PC-3 (cell line): ENCODE results near the gene RAB30. TPM values are rescaled to one million over a fixed set of nuclear protein-coding genes. Genes with fewer than 3 reads are reported as not detected.

Experiments used
- ATAC-seq: fragments of 200-7000 bp; cut with Tn5 transposase; 2 replicates; pipeline ENCODE4 v1.9.1; 2020; ENCODE audit warnings: mild to moderate bottlenecking, moderate library complexity
- BruUV-seq: library from RNA; stranded (reverse); fragments of 400-500 nt; replicated peaks from 2 replicates; lab custom pipeline; 2021; lab: Mats Ljungman, UMichigan
- CTCF ChIA-PET: fragments of 300-600 bp; sonication (Branson Sonifier 250); formaldehyde crosslinking; loops from one replicate; lab custom pipeline; 2022; ENCODE audit warnings: antibody characterized with exemption; lab: Charles Lee
- POLR2A ChIA-PET: fragments of 300-600 bp; sonication (Branson Sonifier 250); formaldehyde crosslinking; loops from one replicate; lab custom pipeline; 2022; ENCODE audit warnings: antibody characterized with exemption; ENCODE audit not compliant: unreplicated experiment; lab: Charles Lee
- DNase-seq: peaks from one replicate; pipeline ENCODE4 v3.0.0-alpha.2; 2015
- H2AFZ ChIP-seq: fragments of 300-600 bp; sonication (generic); 2 replicates; pipeline ENCODE4 v1.6.0; 2016; ENCODE audit warnings: antibody characterized with exemption, low read length
- H3F3A ChIP-seq: fragments of 300-600 bp; sonication (generic); one replicate; pipeline ENCODE4 v1.6.0; 2017; ENCODE audit warnings: antibody characterized with exemption, low read length, control low read depth, mild to moderate bottlenecking; ENCODE audit not compliant: unreplicated experiment
- H3K27ac ChIP-seq: fragments of 300-600 bp; sonication (generic); 2 replicates; pipeline ENCODE4 v1.5.1; 2016; ENCODE audit warnings: mild to moderate bottlenecking, low read length
- H3K27me3 ChIP-seq: fragments of 300-600 bp; sonication (generic); 2 replicates; pipeline ENCODE4 v1.6.1; 2016; ENCODE audit warnings: low read length, mixed read lengths
- H3K36me3 ChIP-seq: fragments of 300-600 bp; sonication (generic); 2 replicates; pipeline ENCODE4 v1.6.1; 2016; ENCODE audit warnings: low read depth, mixed run types, low read length, mixed read lengths
- H3K4me1 ChIP-seq: fragments of 300-600 bp; sonication (generic); 2 replicates; pipeline ENCODE4 v1.5.1; 2016; ENCODE audit warnings: low read length; ENCODE audit not compliant: insufficient read depth
- H3K4me2 ChIP-seq: fragments of 300-600 bp; sonication (generic); 2 replicates; pipeline ENCODE4 v1.6.0; 2016; ENCODE audit warnings: low read length
- H3K4me3 ChIP-seq: fragments of 300-600 bp; sonication (generic); 2 replicates; pipeline ENCODE4 v1.5.1; 2016; ENCODE audit warnings: mild to moderate bottlenecking, low read length, mixed read lengths
- H3K79me2 ChIP-seq: fragments of 300-600 bp; sonication (generic); 2 replicates; pipeline ENCODE4 v1.6.1; 2017; ENCODE audit warnings: low read length, mixed read lengths
- H3K9ac ChIP-seq: fragments of 300-600 bp; sonication (generic); 2 replicates; pipeline ENCODE4 v1.6.0; 2016; ENCODE audit warnings: mild to moderate bottlenecking, low read length
- H3K9me2 ChIP-seq: fragments of 300-600 bp; sonication (generic); replicated peaks from 2 replicates; pipeline ENCODE4 v1.6.1; 2016; ENCODE audit warnings: mixed run types, low read length, mixed read lengths
- H3K9me3 ChIP-seq: fragments of 300-600 bp; sonication (generic); 2 replicates; pipeline ENCODE4 v1.6.1; 2016; ENCODE audit warnings: low read length, mixed read lengths
- H4K20me1 ChIP-seq: fragments of 300-600 bp; sonication (generic); 2 replicates; pipeline ENCODE4 v1.6.1; 2016; ENCODE audit warnings: low read length, mixed read lengths
- EZH2 ChIP-seq: fragments of 300-600 bp; sonication (generic); IDR thresholded peaks from one replicate; pipeline ENCODE4 v1.6.1; 2017; ENCODE audit warnings: antibody characterized with exemption, mild to moderate bottlenecking, low read length; ENCODE audit not compliant: unreplicated experiment
- EZH2phosphoT487 ChIP-seq: fragments of 300-600 bp; sonication (generic); IDR thresholded peaks from 2 replicates; pipeline ENCODE4 v1.6.1; 2018; ENCODE audit warnings: mild to moderate bottlenecking, antibody characterized with exemption, low read length, borderline replicate concordance
- intact Hi-C: fragments of 100-400 bp; cut with micrococcal nuclease; formaldehyde crosslinking; loops from 2 replicates; pipeline ENCODE4 v1.9.0; 2023
- total RNA-seq: library from RNA; depleted of rRNA; stranded (reverse); fragments of >200 nt; gene quantifications from 2 replicates; pipeline ENCODE4 v1.2.3, GENCODE V29; 2014
- TF ChIP-seq, protein P1 (sequence below): fragments of 300-600 bp; sonication (generic); conservative IDR thresholded peaks from 2 replicates; pipeline ENCODE4 v1.5.1; 2017; ENCODE audit warnings: antibody characterized with exemption, low read depth, mild to moderate bottlenecking, low read length

Gene RAB30
- total RNA-seq, 1 experiment from 2014 or later: 6.6 TPM

GRCh38 chr11:82929121-82929520 is 142.6 kb downstream of the RAB30 start:
- H3K9ac ChIP-seq: no peak overlapping the region
- intact Hi-C loops: loop anchor here (5.0 kb wide), 2 partner anchors 143 to 212 kb away; partner anchors contain the start of gene RAB30
- POLR2A ChIA-PET: no interaction called here
- no peaks in the 10 kb centered on the region for H3K9me2 ChIP-seq
- H4K20me1 ChIP-seq: no peaks in the 10 kb centered on the region
- H3K36me3 ChIP-seq: peaks cover 37% of the 10 kb centered on the region
- no TSS peak for BruUV-seq
- H3K27me3 ChIP-seq: no peaks in the 10 kb centered on the region
- CTCF ChIA-PET: no interaction called here
- H3K4me3 ChIP-seq: no peak overlapping the region
- H3K27ac ChIP-seq: no peak overlapping the region
- no peaks in the 10 kb centered on the region for H3K4me1 ChIP-seq
- no peak overlapping the region for H2AFZ ChIP-seq
- DNase-seq: no peak
- H3F3A ChIP-seq: no peaks in the 10 kb centered on the region
- H3K4me2 ChIP-seq: no peak overlapping the region
- H3K9me3 ChIP-seq: no peaks in the 10 kb centered on the region
- no peak for ATAC-seq
- no peak for TF ChIP-seq EZH2phosphoT487
- TF ChIP-seq EZH2: no peak
- TF ChIP-seq, protein P1, sequence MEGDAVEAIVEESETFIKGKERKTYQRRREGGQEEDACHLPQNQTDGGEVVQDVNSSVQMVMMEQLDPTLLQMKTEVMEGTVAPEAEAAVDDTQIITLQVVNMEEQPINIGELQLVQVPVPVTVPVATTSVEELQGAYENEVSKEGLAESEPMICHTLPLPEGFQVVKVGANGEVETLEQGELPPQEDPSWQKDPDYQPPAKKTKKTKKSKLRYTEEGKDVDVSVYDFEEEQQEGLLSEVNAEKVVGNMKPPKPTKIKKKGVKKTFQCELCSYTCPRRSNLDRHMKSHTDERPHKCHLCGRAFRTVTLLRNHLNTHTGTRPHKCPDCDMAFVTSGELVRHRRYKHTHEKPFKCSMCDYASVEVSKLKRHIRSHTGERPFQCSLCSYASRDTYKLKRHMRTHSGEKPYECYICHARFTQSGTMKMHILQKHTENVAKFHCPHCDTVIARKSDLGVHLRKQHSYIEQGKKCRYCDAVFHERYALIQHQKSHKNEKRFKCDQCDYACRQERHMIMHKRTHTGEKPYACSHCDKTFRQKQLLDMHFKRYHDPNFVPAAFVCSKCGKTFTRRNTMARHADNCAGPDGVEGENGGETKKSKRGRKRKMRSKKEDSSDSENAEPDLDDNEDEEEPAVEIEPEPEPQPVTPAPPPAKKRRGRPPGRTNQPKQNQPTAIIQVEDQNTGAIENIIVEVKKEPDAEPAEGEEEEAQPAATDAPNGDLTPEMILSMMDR: no peak
- H3K79me2 ChIP-seq: no peaks in the 10 kb centered on the region

- ATAC-seq: peak; percentile 89
- intact Hi-C loops: loop anchor here (1.0 to 5.0 kb wide), 5 partner anchors 21 to 210 kb away; partner anchors contain the start of gene RAB30
- no peak for TF ChIP-seq EZH2phosphoT487
- TF ChIP-seq, protein P1: peak; percentile 94
- Histone ChIP-seq H3K4me3 (no peak overlapping the region), H3K9me3 (no peaks in the 10 kb centered on the region), H3K27ac (no peak overlapping the region), H3F3A (no peaks in the 10 kb centered on the region), H3K79me2 (no peaks in the 10 kb centered on the region), H3K4me2 (no peak overlapping the region), H4K20me1 (no peaks in the 10 kb centered on the region), H2AFZ (no peak overlapping the region), H3K36me3 (peaks cover 20% of the 10 kb centered on the region; the same call in 1 of the 2 replicates), H3K9ac (no peak overlapping the region), H3K4me1 (no peaks in the 10 kb centered on the region), H3K9me2 (no peaks in the 10 kb centered on the region), H3K27me3 (no peaks in the 10 kb centered on the region)
- no TSS peak for BruUV-seq
- ChIA-PET POLR2A (no interaction called here), CTCF (interaction anchor here (0.6 to 1.0 kb wide), 7 partner anchors 17 to 577 kb away, joined by 3 to 6 read pairs (median 3); partner anchors contain the start of gene RAB30)
- DNase-seq: peak; percentile 80
Measured at GRCh38 chr11:82927264-82927880, 144.3 kb downstream of the RAB30 start.
